Thoracic aorta (tissue), 2 donors: Measurements from ENCODE around the gene MAN2A2. TPM values are rescaled to one million over a fixed set of nuclear protein-coding genes. Genes with fewer than 3 reads are reported as not detected.

ENCODE experiments used
- ATAC-seq: fragments of 150-250 bp; one replicate; pipeline ENCODE4 v1.8.0; 2017; ENCODE audit warnings: low read depth; ENCODE audit not compliant: insufficient number of reproducible peaks, low FRiP score
- DNase-seq: peaks from one replicate; pipeline ENCODE4 v3.0.0-alpha.2; 2020; ENCODE audit warnings: low spot score
- H3K27ac ChIP-seq, 2 donors: fragments of 200-600 bp; sonication (generic); 1 replicate in 1 of 2; 2 replicates in 1 of 2; pipeline ENCODE4 v1.5.1; 2016; ENCODE audit warnings: mild to moderate bottlenecking in 2 of 2, moderate library complexity in 2 of 2
- H3K27me3 ChIP-seq: fragments of 200-600 bp; sonication (generic); replicated peaks from 2 replicates; pipeline ENCODE4 v1.6.0; 2016; ENCODE audit warnings: mild to moderate bottlenecking; ENCODE audit not compliant: insufficient read depth
- H3K36me3 ChIP-seq: fragments of 200-600 bp; sonication (generic); one replicate; pipeline ENCODE4 v1.5.1; 2016
- H3K4me1 ChIP-seq, 2 donors: fragments of 200-600 bp; sonication (generic); 1 replicate in 1 of 2; 2 replicates in 1 of 2; pipeline versions ENCODE4 v1.5.1 to v1.6.0; 2016; ENCODE audit warnings: low read depth in 2 of 2, mild to moderate bottlenecking in 1 of 2; ENCODE audit not compliant: control insufficient read depth in 1 of 2
- H3K4me3 ChIP-seq: fragments of 200-600 bp; sonication (generic); 2 replicates; pipeline ENCODE4 v1.5.1; 2016; ENCODE audit warnings: mild to moderate bottlenecking
- H3K9me3 ChIP-seq: fragments of 200-600 bp; sonication (generic); 2 replicates; pipeline ENCODE4 v1.5.1; 2016
- total RNA-seq, 2 donors: library from RNA; depleted of rRNA; stranded (reverse); fragments of >200 nt; gene quantifications; one replicate each; pipeline versions ENCODE4 v1.1.0 to v1.2.3, GENCODE V29; 2016
- TF ChIP-seq, protein P1 (sequence below): fragments of 200-600 bp; sonication (generic); IDR thresholded peaks from one replicate; pipeline ENCODE4 v1.5.1; 2019; ENCODE audit warnings: antibody characterized with exemption

The MAN2A2 gene
- total RNA-seq, 2 donors from 2014 or later = 59.7 to 68.4 TPM

DNA sequence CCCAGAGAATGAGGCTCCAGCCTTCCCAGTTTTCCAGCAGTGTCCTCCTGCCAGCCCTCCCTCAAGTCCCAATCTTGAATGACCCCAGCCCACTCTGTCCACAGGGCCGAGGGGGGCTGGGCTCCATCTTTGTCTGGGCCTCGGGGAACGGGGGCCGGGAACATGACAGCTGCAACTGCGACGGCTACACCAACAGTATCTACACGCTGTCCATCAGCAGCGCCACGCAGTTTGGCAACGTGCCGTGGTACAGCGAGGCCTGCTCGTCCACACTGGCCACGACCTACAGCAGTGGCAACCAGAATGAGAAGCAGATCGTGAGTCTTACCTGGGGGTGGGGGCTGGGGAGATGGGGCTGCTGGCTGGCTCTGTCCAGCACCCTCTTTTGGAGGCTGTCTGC lies 24.4 kb upstream of the MAN2A2 start:
- DNase-seq (no peak), ATAC-seq (no peak)
- Histone ChIP-seq H3K27ac (no peak overlapping the region), H3K27me3 (no peaks in the 10 kb centered on the region), H3K4me1 (peaks cover 15 to 16% of the 10 kb centered on the region in 2 donors), H3K9me3 (no peaks in the 10 kb centered on the region), H3K36me3 (peaks cover 62% of the 10 kb centered on the region), H3K4me3 (no peak overlapping the region)
- TF ChIP-seq, protein P1, sequence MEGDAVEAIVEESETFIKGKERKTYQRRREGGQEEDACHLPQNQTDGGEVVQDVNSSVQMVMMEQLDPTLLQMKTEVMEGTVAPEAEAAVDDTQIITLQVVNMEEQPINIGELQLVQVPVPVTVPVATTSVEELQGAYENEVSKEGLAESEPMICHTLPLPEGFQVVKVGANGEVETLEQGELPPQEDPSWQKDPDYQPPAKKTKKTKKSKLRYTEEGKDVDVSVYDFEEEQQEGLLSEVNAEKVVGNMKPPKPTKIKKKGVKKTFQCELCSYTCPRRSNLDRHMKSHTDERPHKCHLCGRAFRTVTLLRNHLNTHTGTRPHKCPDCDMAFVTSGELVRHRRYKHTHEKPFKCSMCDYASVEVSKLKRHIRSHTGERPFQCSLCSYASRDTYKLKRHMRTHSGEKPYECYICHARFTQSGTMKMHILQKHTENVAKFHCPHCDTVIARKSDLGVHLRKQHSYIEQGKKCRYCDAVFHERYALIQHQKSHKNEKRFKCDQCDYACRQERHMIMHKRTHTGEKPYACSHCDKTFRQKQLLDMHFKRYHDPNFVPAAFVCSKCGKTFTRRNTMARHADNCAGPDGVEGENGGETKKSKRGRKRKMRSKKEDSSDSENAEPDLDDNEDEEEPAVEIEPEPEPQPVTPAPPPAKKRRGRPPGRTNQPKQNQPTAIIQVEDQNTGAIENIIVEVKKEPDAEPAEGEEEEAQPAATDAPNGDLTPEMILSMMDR = no peak

DNA sequence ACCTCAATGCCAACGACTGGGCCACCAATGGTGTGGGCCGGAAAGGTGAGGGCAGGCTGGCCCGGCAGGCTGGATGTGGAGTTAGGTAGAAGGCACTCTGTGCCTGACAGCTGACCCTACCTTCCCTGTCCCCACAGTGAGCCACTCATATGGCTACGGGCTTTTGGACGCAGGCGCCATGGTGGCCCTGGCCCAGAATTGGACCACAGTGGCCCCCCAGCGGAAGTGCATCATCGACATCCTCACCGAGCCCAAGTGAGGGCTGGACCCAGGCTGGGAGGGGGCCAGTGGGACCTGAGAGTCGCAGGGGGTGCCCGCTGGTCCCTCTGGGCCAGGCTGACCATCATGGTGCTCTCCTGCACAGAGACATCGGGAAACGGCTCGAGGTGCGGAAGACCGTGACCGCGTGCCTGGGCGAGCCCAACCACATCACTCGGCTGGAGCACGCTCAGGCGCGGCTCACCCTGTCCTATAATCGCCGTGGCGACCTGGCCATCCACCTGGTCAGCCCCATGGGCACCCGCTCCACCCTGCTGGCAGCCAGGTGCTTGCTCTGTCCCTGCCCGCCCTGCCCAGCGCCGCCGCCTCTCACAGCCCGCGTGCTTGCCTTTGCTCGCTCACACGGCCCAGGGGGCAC lies 23.3 kb upstream of the MAN2A2 start:
- ATAC-seq (no peak), DNase-seq (no peak)
- TF ChIP-seq, protein P1 = no peak
- Histone ChIP-seq H3K27me3 (no peaks in the 10 kb centered on the region), H3K4me3 (no peak overlapping the region), H3K4me1 (peaks cover 14 to 17% of the 10 kb centered on the region in 2 donors), H3K9me3 (no peaks in the 10 kb centered on the region), H3K27ac (no peak overlapping the region), H3K36me3 (peaks cover 62% of the 10 kb centered on the region)

DNA sequence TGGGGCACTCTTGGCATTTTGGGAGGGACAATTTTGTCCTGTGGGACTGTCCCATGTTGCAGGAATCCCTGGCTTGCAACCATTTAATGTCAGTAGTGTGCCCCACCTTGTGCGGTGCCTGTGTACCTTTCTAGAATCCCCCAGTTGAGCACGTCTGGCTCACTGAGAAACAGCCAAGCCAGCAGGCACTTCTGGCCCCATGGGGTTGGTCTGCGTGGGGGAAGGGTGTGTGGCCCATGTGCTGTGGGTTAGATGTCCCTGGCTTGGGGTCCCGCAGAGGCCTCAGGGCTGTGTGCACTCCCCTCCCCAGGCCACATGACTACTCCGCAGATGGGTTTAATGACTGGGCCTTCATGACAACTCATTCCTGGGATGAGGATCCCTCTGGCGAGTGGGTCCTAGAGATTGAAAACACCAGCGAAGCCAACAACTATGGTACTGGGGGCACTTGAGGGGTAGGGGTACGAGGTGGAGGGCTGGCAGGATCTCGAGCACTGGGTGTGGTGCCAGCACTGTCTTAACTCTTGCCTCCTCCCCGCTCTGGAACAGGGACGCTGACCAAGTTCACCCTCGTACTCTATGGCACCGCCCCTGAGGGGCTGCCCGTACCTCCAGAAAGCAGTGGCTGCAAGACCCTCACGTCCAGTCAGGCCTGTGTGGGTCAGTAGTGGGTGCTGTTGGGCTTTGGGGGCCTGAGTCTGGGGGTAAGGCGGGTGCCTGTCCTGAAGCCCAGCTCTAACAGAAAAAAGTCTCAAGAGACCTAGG lies 22.5 kb upstream of the MAN2A2 start:
- Histone ChIP-seq H3K27me3 (no peaks in the 10 kb centered on the region), H3K9me3 (no peaks in the 10 kb centered on the region), H3K4me3 (no peak overlapping the region), H3K36me3 (peaks cover 61% of the 10 kb centered on the region), H3K27ac (no peak overlapping the region), H3K4me1 (peaks cover 20 to 25% of the 10 kb centered on the region in 2 donors)
- DNase-seq = no peak
- ATAC-seq = no peak
- TF ChIP-seq, protein P1 = no peak

DNA sequence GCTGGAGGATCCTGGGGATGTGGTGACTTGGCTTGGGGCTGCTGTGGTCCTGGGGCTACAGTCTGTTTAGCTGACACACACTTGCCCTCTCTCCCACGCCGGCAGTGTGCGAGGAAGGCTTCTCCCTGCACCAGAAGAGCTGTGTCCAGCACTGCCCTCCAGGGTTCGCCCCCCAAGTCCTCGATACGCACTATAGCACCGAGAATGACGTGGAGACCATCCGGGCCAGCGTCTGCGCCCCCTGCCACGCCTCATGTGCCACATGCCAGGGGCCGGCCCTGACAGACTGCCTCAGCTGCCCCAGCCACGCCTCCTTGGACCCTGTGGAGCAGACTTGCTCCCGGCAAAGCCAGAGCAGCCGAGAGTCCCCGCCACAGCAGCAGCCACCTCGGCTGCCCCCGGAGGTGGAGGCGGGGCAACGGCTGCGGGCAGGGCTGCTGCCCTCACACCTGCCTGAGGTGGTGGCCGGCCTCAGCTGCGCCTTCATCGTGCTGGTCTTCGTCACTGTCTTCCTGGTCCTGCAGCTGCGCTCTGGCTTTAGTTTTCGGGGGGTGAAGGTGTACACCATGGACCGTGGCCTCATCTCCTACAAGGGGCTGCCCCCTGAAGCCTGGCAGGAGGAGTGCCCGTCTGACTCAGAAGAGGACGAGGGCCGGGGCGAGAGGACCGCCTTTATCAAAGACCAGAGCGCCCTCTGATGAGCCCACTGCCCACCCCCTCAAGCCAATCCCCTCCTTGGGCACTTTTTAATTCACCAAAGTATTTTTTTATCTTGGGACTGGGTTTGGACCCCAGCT lies 21.7 kb upstream of the MAN2A2 start:
- peaks cover 54% of the 10 kb centered on the region for H3K36me3 ChIP-seq
- DNase-seq = no peak
- H3K4me1 ChIP-seq = peaks cover 27 to 32% of the 10 kb centered on the region in 2 donors

More for the DNA sequence above, 21.7 kb upstream of the MAN2A2 start:
- no peak for ATAC-seq
- no peaks in the 10 kb centered on the region for H3K9me3 ChIP-seq
- no peaks in the 10 kb centered on the region for H3K27me3 ChIP-seq
- TF ChIP-seq, protein P1 = no peak
- H3K4me3 ChIP-seq = no peak overlapping the region
- no peak overlapping the region for H3K27ac ChIP-seq
